HEK293 (cell line): ENCODE measurements around the gene COG1.

Experiments used
- GFI1B ChIP-seq: fragments of 450-650 bp; formaldehyde crosslinking; IDR thresholded peaks from 2 replicates; pipeline ENCODE4 v1.5.1; 2016; ENCODE audit warnings: missing biosample characterization, missing genetic modification characterization
- GLI2 ChIP-seq: fragments of 450-650 bp; formaldehyde crosslinking; IDR thresholded peaks from 2 replicates; pipeline ENCODE4; 2017; ENCODE audit warnings: missing biosample characterization, missing genetic modification characterization, low read depth, borderline replicate concordance
- KLF1 ChIP-seq: fragments of 450-650 bp; formaldehyde crosslinking; IDR thresholded peaks from 2 replicates; pipeline ENCODE4 v1.5.1; 2016; ENCODE audit warnings: missing biosample characterization, missing genetic modification characterization
- PRDM1 ChIP-seq: fragments of 450-650 bp; formaldehyde crosslinking; IDR thresholded peaks from 2 replicates; pipeline ENCODE4; 2016; ENCODE audit warnings: missing biosample characterization, missing genetic modification characterization
- REST ChIP-seq: fragments of 450-650 bp; formaldehyde crosslinking; IDR thresholded peaks from 2 replicates; pipeline ENCODE4 v1.5.1; 2016; ENCODE audit warnings: missing biosample characterization, missing genetic modification characterization
- SETDB1 ChIP-seq: IDR thresholded peaks from one replicate; pipeline ENCODE4 v1.6.1; 2017; ENCODE audit warnings: mild to moderate bottlenecking, low read length, moderate library complexity, mixed read lengths; ENCODE audit not compliant: insufficient read length
- ZBTB20 ChIP-seq: fragments of 450-650 bp; formaldehyde crosslinking; IDR thresholded peaks from 2 replicates; pipeline ENCODE4 v1.5.1; 2016; ENCODE audit warnings: missing biosample characterization, missing genetic modification characterization
- ZBTB21 ChIP-seq: fragments of 450-650 bp; formaldehyde crosslinking; IDR thresholded peaks from 2 replicates; pipeline ENCODE4 v1.5.1; 2017; ENCODE audit warnings: missing biosample characterization, missing genetic modification characterization
- ZBTB44 ChIP-seq: fragments of 450-650 bp; IDR thresholded peaks from 2 replicates; pipeline ENCODE4 v1.5.1; 2018; ENCODE audit warnings: missing biosample characterization, mild to moderate bottlenecking, missing genetic modification characterization
- ZBTB6 ChIP-seq: fragments of 450-650 bp; formaldehyde crosslinking; IDR thresholded peaks from 2 replicates; pipeline ENCODE4 v1.5.1; 2017; ENCODE audit warnings: missing biosample characterization, missing genetic modification characterization
- ZFP37 ChIP-seq: fragments of 450-650 bp; formaldehyde crosslinking; IDR thresholded peaks from 2 replicates; pipeline ENCODE4 v1.5.1; 2016; ENCODE audit warnings: missing biosample characterization, missing genetic modification characterization
- ZNF114 ChIP-seq: fragments of 450-650 bp; formaldehyde crosslinking; IDR thresholded peaks from 2 replicates; pipeline ENCODE4 v1.5.0; 2017; ENCODE audit warnings: missing biosample characterization, missing genetic modification characterization
- ZNF138 ChIP-seq: fragments of 450-650 bp; formaldehyde crosslinking; IDR thresholded peaks from 2 replicates; pipeline ENCODE4 v1.5.1; 2016; ENCODE audit warnings: missing biosample characterization, missing genetic modification characterization, borderline replicate concordance
- ZNF23 ChIP-seq: fragments of 450-650 bp; formaldehyde crosslinking; IDR thresholded peaks from 2 replicates; pipeline ENCODE4 v1.5.1; 2016; ENCODE audit warnings: missing biosample characterization, missing genetic modification characterization, borderline replicate concordance
- ZNF302 ChIP-seq: fragments of 450-650 bp; formaldehyde crosslinking; IDR thresholded peaks from 2 replicates; pipeline ENCODE4 v1.5.1; 2016; ENCODE audit warnings: missing biosample characterization, missing genetic modification characterization, low read depth
- ZNF473 ChIP-seq: fragments of 450-650 bp; formaldehyde crosslinking; IDR thresholded peaks from 2 replicates; pipeline ENCODE4 v1.5.1; 2017; ENCODE audit warnings: missing biosample characterization, missing genetic modification characterization
- ZNF514 ChIP-seq: fragments of 450-650 bp; formaldehyde crosslinking; IDR thresholded peaks from 2 replicates; pipeline ENCODE4 v1.5.1; 2016; ENCODE audit warnings: missing biosample characterization, missing genetic modification characterization
- ZNF624 ChIP-seq: fragments of 450-650 bp; formaldehyde crosslinking; IDR thresholded peaks from 2 replicates; pipeline ENCODE4 v1.5.1; 2017; ENCODE audit warnings: missing biosample characterization, missing genetic modification characterization
- ZNF639 ChIP-seq: fragments of 450-650 bp; formaldehyde crosslinking; IDR thresholded peaks from 2 replicates; pipeline ENCODE4 v1.5.1; 2016; ENCODE audit warnings: missing biosample characterization, missing genetic modification characterization
- ZNF654 ChIP-seq: fragments of 450-650 bp; formaldehyde crosslinking; IDR thresholded peaks from 2 replicates; pipeline ENCODE4 v1.5.1; 2016; ENCODE audit warnings: low read depth, missing biosample characterization, missing genetic modification characterization
- ZNF677 ChIP-seq: fragments of 450-650 bp; IDR thresholded peaks from 2 replicates; pipeline ENCODE4 v1.5.0; 2018; ENCODE audit warnings: missing biosample characterization, mild to moderate bottlenecking, missing genetic modification characterization, moderate library complexity
- ZNF701 ChIP-seq: fragments of 450-650 bp; formaldehyde crosslinking; IDR thresholded peaks from 2 replicates; pipeline ENCODE4 v1.5.1; 2016; ENCODE audit warnings: missing biosample characterization, missing genetic modification characterization
- ZNF768 ChIP-seq: fragments of 450-650 bp; formaldehyde crosslinking; IDR thresholded peaks from 2 replicates; pipeline ENCODE4 v1.5.1; 2018; ENCODE audit warnings: missing biosample characterization, mild to moderate bottlenecking, missing genetic modification characterization
- ZNF776 ChIP-seq: fragments of 450-650 bp; formaldehyde crosslinking; IDR thresholded peaks from 2 replicates; pipeline ENCODE4 v1.5.0; 2017; ENCODE audit warnings: missing biosample characterization, missing genetic modification characterization, borderline replicate concordance
- ZSCAN30 ChIP-seq: fragments of 450-650 bp; IDR thresholded peaks from 2 replicates; pipeline ENCODE4 v1.5.1; 2018; ENCODE audit warnings: missing biosample characterization, mild to moderate bottlenecking, missing genetic modification characterization, moderate library complexity
- TF ChIP-seq, protein P1 (sequence below): fragments of 450-650 bp; formaldehyde crosslinking; IDR thresholded peaks from 2 replicates; pipeline ENCODE4 v1.5.1; 2016; ENCODE audit warnings: missing biosample characterization, missing genetic modification characterization
- TF ChIP-seq, protein P2 (sequence below): fragments of 450-650 bp; formaldehyde crosslinking; IDR thresholded peaks from 2 replicates; pipeline ENCODE4 v1.5.1; 2017; ENCODE audit warnings: missing biosample characterization, missing genetic modification characterization
- TF ChIP-seq, protein P3 (sequence below): fragments of 450-650 bp; formaldehyde crosslinking; IDR thresholded peaks from 2 replicates; pipeline ENCODE4 v1.5.1; 2016; ENCODE audit warnings: missing biosample characterization, missing genetic modification characterization

COG1 gene

GRCh38 chr17:73228748-73229236 is 35.9 kb downstream of the COG1 start (continued):
- no peak for TF ChIP-seq ZSCAN30 (tag by site-specific recombination)
- TF ChIP-seq ZNF23 (tag by site-specific recombination), result no peak
- no peak for TF ChIP-seq ZNF473 (tag by site-specific recombination)
- TF ChIP-seq ZNF624 (tag by site-specific recombination), result no peak
- no peak for TF ChIP-seq ZNF138
- TF ChIP-seq KLF1 (tag by site-specific recombination), result 0 out of 2 replicates have a peak, but pooled peaks have one; percentile 40
- no peak for TF ChIP-seq GFI1B (tag by site-specific recombination)
- TF ChIP-seq REST (tag by site-specific recombination), result no peak
- TF ChIP-seq, protein P1, sequence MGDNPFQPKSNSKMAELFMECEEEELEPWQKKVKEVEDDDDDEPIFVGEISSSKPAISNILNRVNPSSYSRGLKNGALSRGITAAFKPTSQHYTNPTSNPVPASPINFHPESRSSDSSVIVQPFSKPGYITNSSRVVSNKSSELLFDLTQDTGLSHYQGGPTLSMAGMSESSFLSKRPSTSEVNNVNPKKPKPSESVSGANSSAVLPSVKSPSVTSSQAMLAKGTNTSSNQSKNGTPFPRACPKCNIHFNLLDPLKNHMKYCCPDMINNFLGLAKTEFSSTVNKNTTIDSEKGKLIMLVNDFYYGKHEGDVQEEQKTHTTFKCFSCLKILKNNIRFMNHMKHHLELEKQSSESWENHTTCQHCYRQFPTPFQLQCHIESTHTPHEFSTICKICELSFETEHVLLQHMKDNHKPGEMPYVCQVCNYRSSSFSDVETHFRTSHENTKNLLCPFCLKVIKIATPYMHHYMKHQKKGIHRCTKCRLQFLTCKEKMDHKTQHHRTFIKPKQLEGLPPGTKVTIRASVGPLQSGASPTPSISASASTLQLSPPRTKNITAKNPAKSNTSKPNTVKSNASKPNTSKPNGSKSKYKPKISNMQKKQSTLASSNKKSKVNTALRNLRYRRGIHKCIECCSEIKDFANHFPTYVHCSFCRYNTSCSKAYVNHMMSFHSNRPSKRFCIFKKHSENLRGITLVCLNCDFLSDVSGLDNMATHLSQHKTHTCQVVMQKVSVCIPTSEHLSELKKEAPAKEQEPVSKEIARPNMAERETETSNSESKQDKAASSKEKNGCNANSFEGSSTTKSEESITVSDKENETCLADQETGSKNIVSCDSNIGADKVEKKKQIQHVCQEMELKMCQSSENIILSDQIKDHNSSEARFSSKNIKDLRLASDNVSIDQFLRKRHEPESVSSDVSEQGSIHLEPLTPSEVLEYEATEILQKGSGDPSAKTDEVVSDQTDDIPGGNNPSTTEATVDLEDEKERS, result no peak
- TF ChIP-seq ZNF677, result no peak
- no peak for TF ChIP-seq ZNF701 (tag by site-specific recombination)
- TF ChIP-seq, protein P2, sequence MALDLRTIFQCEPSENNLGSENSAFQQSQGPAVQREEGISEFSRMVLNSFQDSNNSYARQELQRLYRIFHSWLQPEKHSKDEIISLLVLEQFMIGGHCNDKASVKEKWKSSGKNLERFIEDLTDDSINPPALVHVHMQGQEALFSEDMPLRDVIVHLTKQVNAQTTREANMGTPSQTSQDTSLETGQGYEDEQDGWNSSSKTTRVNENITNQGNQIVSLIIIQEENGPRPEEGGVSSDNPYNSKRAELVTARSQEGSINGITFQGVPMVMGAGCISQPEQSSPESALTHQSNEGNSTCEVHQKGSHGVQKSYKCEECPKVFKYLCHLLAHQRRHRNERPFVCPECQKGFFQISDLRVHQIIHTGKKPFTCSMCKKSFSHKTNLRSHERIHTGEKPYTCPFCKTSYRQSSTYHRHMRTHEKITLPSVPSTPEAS, result no peak
- TF ChIP-seq ZNF302, result no peak
- no peak for TF ChIP-seq ZNF768 (tag by site-specific recombination)
- TF ChIP-seq ZFP37, result no peak
- TF ChIP-seq ZNF639 (tag by site-specific recombination), result no peak
- no peak for TF ChIP-seq ZBTB21 (tag by site-specific recombination)
- no peak for TF ChIP-seq ZBTB20 (tag by site-specific recombination)
- no peak for TF ChIP-seq ZNF654 (tag by site-specific recombination)
- TF ChIP-seq GLI2, result no peak
- TF ChIP-seq, protein P3, sequence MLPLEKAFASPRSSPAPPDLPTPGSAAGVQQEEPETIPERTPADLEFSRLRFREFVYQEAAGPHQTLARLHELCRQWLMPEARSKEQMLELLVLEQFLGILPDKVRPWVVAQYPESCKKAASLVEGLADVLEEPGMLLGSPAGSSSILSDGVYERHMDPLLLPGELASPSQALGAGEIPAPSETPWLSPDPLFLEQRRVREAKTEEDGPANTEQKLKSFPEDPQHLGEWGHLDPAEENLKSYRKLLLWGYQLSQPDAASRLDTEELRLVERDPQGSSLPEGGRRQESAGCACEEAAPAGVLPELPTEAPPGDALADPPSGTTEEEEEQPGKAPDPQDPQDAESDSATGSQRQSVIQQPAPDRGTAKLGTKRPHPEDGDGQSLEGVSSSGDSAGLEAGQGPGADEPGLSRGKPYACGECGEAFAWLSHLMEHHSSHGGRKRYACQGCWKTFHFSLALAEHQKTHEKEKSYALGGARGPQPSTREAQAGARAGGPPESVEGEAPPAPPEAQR, result no peak
- no peak for TF ChIP-seq ZNF114
- no peak for TF ChIP-seq SETDB1
- no peak for TF ChIP-seq ZBTB44 (tag by site-specific recombination)
- TF ChIP-seq ZNF514 (tag by site-specific recombination), result no peak
- no peak for TF ChIP-seq ZBTB6
- peak; percentile 18; the same call in 1 of the 2 replicates for TF ChIP-seq PRDM1
- no peak for TF ChIP-seq ZNF776 (tag by site-specific recombination)
